Forelimb muscle (tissue), 1 donor: ENCODE data around the gene EFL1. TPM values are rescaled to one million over a fixed set of nuclear protein-coding genes. Genes with fewer than 3 reads are reported as not detected.
A peak's percentile ranks its signal among the peaks of the same experiment; 100 is the strongest.
"Not testable (repeated sequence)": the region's sequence is repeated elsewhere in the genome, so short reads cannot be mapped to it uniquely, and the experiment has no call there.

Experiments
- DNase-seq: peaks from one replicate; pipeline ENCODE4 v3.0.0-alpha.2; 2013; ENCODE audit warnings: low read depth
- polyA plus RNA-seq: library from polyadenylated mRNA; unstranded; fragments of 120-200 nt; gene quantifications from one replicate; pipeline ENCODE4 v1.2.1, GENCODE V29; 2013; ENCODE audit not compliant: insufficient read length

EFL1 gene
- polyA plus RNA-seq, 1 donor, result 11.7 TPM

DNA sequence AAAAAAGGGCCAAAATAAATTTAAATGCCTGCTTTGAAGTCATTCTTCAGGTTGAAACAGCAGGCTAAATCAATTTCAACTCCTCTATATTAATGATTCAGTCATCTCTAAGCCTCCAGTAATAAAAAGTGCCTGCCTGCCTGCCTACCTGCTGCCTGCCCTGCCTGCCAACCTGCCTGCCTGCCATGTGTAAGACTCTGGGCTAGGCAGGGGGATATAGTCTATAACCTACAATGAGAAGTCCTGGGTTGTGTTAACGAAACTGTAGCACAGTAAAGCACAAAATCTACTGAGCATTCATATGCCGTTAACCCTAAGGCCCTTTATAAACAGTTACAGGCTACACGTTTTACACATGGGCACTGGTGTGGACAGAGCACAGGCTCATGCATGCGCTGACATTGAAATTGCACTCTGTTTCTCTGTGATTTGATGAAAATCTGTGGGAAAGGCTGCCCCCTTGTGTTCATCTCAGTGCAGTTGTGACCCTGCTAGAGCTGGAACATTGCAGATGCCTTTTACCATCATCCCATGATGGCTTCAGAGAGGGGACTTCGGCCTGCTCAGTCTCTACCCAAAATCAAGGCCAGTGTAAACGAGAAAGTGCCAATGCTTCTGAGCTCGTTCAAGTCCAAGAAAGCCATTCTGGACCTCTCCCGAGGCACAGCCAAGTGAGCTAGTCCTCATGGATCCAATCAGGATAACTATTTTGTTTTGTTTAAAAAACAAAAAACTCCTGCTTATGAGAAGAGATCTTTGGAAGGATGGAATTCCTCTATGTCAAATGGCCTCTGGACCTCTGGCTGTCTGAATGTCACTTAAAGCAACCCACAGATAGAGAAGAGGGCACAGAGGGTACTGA, 64.6 kb downstream of the EFL1 start:
- DNase-seq, result peak; percentile 36

DNA sequence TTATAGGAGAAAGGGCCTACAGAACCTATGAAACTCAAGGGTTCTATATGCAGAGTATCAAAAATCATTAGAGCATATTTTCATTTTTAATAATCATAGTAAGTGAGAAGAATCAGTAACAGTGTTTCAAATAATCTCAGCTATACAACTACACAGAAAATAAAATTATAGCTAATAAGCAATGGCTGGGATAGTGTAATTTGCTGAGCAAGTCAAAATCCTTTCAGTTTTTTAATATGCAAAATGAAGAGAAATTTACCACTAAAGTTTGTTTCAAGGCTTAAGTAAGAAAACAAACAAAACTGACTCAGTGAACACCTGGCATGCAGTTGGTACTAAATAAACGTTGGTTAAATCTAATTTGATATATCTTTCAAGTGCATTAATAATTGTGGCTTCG, 66.2 kb downstream of the EFL1 start:
- DNase-seq, result no peak

DNA sequence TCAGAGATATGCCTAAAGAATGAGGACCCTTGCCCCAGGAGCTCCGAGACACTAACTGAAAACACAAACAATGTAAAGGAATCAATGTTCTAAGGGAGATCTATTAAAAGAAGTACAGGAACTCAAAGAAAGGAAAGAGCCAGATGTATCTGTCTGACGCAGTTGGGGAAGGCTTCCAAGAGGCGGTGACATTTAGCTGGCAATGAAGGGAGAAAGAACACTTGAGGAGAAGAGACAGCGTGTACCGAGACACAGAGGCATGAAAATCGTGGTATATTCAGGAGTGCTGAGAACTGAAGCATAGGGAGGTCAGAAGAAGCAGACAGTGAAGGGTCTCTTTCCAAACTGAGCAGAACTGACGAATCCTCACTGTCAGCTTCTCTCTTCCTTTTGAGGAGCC, 66.7 kb downstream of the EFL1 start:
- not testable (repeated sequence) for DNase-seq

DNA sequence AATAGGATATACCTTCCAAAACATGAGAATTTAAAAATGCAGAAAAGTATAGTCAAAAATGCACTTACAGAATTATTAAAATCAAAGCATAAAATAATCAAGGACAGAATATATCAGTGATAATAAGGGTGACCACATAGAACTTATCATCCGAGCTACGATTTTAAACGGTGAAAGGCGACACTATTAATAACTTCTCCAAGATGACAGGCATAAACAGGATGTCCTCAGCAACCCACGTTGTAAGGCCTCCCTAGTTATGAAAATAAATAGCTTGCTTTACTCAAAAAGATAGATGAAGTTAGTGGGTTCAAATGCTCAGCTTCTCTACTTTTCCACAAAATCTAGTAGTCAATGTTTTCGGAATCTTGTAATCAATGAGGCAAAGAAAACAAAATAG, 68.0 kb downstream of the EFL1 start:
- DNase-seq, result not testable (repeated sequence)

DNA sequence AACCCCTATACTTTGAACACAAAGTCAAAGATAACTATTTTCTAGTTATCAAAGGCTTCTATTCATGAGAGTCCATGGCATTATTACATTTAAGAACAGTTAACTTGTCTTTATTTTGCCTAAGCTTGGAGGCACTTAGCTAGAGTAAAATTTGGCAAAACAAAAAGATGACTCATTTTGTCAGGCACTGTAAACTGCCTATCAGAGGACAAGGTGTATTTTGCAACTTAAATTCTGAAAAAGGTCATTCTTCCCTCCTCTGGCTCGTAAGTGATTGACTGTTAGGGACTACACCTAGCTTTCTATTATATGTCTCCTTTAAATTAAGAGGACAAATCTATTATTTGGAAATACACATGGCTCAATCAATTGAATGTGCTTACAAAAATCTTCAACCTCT, 69.1 kb downstream of the EFL1 start:
- not testable (repeated sequence) for DNase-seq

DNA sequence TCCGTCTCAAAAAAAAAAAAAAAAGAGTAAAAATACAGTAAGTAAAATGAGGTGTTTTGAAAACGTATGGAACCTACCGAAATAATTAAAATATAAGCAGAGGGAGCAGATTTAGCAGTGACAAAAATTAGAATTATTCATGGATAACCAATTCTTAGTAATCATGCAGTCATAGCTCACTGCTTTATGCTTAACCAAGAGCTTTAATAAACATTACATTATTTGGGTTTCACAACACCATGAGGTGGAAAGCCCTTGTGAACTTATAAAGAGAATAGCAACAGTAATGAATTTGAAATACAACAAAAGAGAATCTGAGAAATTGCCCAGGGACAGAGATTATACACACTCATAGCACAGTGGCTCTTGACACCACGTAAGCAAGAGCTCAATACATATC, 70.1 kb downstream of the EFL1 start:
- not testable (repeated sequence) for DNase-seq

DNA sequence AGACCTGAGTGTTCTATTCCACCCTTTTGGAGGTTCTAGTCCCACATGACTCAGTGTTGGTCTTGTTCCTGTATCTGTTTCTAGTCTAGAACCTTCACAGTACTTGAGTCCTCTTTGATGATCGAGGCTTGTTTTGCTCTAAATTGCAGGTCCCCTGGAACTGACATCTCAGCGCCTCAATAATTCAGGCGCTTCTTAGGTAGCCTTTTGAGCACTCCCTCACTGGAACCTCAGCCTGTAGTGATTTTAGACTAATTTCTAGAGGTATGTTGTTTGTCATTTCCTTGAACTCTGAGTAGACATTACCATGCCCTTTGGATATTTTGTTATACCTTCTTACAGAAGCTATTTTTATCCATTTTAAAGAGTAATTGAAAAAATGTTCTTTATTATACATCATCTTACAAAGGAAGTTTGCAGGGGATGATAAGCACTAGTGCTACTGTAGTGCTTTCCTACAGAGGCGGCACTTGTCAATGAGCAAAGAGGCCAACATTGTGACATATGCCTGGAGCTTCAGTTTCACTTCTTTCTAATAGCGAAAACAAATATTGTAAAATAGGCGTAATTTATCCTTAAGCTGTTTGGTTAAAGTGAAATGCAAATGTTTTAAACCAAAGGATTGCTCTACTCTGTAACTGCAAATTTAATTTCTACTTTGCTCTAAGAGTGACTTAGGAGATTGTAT, 75.7 kb downstream of the EFL1 start:
- no peak for DNase-seq

DNA sequence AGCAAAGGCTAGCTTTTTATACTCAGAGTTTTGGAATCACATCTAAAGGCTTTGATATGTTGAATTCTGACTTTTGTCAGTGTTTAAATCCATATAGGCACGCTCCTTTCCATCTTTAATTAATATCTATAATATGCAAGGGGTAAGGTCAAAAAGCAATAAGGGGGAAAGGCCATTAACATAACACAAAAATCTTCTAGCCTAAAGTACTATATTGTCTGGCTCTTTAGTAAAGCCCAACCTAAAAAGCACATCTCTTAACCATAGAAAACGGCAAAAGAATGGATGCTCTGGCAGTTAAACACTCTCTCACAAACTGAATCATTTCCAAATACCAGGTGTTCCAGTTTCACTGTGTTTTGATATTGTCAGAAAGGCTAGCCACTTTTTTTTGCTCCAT, 76.4 kb downstream of the EFL1 start:
- DNase-seq, result no peak

DNA sequence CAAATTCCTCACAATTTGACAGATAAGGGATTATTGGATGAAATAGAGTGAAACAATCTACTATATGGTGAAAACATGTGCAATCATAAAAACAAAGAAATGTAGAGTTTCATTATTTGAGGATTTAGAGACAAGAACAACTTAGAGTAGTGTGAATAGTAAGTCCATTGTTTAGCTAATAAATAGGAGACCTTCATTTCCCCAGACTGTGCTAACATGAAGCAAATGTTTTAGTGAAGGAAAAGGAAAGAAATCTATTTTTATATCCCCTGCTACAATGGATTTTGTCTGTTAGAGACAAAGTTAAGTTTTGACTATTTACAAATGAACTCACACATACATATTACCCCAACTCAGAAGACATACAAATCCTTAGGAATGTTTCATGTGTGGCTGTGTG, 77.8 kb downstream of the EFL1 start:
- no peak for DNase-seq

DNA sequence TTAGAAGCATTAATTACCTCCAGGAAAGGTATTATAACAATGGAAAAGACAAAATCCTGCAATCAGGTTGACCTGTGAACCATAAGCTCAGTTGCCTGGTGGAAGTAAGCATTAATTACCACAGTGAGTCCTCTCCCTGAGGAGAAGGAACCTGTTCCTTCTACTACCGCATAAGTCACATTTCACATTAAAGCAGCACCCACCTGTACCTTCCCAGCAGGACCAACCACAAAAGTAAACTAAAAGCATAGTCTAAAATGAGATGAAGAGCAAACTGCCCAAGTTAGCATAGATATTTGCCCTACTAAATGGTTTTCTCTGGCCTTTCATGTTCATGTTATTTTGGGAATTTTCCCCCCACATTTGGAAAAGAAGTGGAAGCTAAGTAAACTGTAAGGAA, 78.2 kb downstream of the EFL1 start:
- DNase-seq, result no peak

DNA sequence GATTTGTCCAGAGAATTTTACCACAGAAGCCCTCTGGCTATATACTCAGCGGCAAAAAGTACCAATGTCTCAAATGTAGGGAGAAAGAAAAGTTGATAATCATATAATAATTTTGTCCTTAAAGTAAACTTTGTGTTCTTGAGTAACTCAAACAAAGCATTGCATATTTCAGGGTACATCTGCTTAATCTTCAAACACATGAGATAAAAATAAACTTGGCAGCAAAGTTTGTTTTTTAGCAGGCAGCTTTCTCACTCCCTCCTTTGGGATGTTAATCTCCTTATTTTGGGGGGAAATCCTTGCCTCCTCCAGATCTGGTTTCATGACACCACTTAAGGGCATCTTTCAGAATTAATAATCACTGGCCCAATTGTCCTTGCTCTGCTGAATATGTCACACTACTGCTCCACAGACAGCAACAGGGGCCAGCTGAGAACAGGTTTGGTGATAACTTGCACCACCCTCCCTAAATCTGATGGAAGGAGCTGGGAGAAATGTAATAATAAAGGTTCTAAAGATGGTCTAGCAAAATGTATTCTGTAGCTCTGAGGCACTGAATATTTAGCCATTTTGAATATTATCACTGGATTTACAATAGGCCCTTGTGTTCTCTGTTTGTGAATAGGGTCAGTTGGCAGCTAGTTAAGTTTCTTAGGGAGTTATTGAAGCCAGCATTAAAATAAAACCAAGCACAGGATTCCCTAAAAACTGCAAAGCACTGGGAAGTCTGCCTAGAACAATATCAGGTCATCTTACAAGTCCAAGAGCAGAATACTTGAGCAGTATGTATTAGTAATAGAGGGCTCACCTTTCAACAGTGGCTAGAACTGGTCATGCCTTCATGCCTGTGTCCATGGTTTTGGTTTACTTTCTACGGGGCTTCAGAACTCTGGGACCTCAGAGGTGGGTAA, 79.2 kb downstream of the EFL1 start:
- no peak for DNase-seq

DNA sequence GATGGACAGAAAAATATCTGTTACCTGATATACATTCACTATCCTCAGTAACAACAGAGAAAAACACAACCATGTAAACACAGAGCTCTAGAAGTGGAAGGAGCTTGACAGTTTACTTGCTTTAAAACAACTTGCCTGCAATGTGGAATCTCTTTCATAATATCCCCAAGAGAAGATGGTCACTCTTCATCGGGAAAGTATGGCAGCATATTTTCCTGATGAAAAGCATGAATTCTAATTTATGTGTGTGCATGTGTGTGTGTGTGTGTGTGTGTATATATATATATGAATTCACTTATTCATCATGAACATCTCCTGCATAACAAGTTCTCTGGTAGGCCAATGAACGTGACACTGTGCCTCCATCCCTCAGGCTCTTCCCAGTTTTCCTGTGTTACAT, 81.2 kb downstream of the EFL1 start:
- DNase-seq, result no peak

DNA sequence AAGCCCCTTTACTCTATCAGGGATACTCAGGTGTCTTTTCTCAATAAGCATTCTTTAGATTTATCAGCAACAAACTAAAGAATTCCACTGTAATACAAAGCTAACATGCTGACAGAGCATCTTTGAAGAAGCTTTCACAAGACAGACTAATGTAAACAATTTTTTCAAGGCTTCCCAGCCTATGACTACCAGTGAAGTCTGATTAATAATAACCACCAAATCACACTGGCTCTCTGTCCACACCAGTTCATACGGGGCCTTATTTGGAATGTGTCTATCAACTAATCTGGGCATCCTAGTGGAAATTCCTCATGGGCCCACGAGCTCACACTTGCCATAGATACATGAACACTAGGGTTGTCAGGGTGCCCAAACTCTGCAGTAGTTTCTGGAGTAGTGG, 84.5 kb downstream of the EFL1 start:
- DNase-seq, result no peak

DNA sequence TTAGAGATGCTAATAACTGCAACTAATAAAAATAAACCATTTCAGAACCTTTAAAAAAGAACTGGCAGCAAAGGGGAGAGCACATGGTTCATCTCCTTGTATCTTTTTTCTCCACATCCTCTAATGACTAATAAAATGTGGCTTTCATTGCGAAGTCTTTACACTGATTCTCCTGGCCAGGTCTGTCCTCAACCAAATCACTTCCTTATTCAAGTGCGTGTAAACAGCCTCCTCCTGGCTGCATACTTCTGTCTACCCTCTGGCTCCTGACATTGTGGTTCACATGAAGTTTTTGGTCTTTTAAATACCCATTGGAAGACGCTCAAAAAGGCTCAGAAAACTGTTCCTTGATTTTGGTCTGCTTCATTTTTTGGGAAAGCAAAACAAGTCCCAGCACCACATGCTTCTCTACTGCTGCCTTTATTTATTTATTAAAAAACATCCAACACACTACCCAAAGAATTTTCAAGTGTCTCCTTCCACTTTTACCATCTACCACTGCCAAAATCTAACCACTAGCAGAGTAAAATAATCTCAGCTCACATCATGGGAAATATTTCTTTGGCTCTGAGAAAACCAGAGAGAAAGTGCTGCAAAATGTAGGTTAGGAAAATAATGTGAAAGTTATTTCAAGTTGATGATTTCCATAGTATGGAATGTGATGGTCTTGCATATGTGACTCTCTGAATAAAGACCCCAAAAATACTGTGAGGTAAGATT, 85.1 kb downstream of the EFL1 start:
- no peak for DNase-seq

DNA sequence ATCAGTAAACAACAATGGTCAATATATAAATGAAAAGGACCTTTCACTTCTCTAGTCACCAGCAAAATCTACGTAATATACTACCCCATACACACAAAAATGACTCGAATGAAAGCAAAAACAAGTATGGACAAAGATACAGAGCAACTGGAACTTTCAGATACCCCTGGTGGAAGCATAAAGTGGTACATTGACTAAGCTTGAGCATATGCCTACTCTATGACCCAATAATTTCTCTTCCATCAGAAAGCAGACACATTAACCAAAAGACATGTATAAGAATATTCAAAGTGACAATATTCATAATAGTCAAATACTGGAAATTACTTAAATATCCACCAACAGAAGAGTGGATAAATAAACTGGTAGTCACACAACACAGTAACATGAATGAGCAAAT, 86.0 kb downstream of the EFL1 start:
- no peak for DNase-seq

DNA sequence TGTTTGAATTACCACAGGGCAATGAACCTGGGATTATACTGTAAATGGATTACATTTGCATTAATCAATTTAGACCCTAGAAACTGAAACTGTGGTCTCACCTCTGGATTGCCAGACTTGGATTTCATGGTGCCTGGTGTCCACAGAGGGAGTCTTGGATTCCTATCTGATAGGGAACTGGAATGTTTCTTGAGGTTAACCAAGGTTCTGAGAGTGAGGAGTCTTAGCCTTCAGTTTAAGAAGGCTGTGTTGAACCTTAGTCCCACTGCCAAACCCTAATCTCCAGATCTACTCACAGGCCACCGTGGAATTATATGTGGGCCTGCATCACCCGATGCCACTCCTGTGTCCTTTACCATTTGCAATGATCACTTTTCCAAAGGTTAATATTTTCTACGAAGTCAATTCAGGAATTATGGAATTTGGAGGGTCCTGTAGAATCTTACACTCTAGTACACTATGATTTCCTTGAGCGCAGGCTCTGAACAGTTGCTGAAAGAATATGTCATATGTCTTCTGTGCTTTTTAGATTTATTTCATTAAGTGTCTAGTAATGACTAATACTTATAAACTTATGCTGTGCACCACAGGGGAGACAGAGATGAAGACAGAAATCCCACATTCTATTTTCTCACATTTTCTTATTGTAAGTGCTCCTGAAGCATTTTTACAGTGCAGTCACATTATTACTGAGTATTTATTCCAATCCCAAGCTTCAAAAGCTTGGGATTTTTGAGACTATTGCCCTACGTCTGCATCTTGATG, 87.9 kb downstream of the EFL1 start:
- no peak for DNase-seq

DNA sequence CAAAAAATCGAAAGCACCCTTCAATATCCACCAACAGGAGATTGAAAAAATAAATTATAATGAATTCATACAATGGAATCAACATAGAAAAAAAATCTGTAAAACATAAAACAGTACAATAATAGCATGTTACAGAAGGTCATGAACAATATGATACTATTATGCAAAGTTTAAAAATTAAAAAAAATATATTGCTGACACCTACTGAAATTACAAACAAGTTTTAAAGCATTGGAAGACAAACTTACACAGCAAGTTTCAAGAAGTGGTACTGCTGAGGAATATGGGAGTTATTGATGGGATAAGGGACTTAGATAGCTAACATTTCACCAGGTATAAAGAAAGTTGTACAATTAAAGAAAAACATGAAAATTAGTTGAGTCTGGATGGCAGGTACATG, 89.4 kb downstream of the EFL1 start:
- no peak for DNase-seq

DNA sequence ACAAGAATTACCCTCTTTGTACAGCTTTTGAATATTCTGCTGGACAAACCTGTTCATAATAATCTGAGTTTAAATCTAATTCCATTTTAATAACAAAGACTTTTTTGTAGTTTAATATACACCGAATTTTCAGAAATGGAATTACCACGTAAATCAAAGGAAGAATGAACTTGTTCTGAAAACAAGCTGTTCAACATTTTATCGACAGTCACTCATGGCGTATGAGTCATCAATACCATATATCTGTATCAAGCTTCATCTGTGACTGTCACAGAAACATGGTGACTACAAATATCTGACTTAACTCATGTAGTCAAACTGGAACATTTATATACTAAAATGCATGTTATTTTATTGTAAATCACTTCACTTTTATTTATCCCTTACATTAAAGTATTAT, 90.0 kb downstream of the EFL1 start:
- no peak for DNase-seq

DNA sequence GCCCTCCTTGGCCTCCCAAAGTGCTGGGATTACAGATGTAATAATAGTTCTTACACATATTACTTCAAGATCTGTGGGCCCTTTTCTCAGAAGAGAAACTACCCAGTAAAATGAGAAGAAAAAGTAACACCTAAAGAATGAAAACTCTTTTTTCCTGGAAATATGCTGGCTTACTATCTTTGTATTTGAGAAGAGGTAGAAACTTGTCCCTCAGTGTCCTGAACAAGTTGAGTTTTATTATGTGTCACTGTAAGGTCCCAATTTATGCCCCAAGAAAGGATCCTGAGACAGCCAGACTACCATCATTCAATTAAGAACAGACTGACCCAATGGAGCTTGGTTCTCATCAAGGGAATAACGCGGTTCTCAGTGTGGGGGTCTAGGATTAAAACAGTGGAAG, 93.8 kb downstream of the EFL1 start:
- DNase-seq, result no peak

DNA sequence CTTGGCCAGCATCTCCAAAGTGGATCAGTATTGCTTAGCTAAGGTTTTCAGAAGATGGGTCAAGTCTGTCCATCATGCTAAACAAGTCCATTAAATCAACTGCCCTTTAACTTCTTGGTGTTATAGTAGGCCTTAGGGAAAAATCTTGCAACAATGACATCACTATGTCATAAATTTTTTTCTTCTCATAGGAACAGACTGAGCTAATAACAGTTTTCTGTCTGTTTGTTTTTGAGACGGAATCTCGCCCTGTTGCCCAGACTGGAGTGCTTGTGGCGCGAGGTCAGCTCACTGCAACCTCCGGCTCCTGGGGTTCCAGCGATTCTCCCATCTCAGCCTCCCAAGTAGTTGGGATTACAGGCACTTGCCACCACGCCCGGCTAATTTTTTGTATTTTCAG, 94.2 kb downstream of the EFL1 start:
- no peak for DNase-seq

DNA sequence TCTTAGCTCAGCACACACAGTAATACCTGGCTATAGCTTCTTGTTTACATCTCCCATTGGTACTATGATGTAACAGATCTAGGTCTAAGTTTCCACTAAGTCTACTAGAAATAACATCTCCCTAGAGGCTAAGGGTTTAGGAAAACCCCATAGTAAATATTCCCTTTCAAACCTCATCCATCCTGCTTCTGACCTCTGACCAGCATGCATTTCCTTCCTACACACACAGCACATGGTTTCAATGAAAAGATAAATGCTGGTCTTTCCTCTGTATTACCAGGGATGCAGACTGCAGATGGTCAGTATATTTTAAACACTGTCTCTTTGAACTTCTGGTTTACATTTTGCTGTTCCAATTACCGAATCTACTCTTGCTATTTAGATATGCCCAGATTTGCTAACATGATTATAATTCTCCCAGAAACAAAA, 96.6 kb downstream of the EFL1 start:
- no peak for DNase-seq
